CD4-positive, alpha-beta T cell treated with Interleukin-6 for 4 hours (primary cell): ENCODE measurements around the gene POLR3E.
A peak's percentile ranks its signal among the peaks of the same experiment; 100 is the strongest.
"Not testable (repeated sequence)": the region's sequence is repeated elsewhere in the genome, so short reads cannot be mapped to it uniquely, and the experiment has no call there.

ENCODE experiments used
- DNase-seq: peaks from one replicate; pipeline ENCODE4 v3.0.0-alpha.2; 2020; ENCODE audit warnings: mixed read lengths

Gene POLR3E

DNA sequence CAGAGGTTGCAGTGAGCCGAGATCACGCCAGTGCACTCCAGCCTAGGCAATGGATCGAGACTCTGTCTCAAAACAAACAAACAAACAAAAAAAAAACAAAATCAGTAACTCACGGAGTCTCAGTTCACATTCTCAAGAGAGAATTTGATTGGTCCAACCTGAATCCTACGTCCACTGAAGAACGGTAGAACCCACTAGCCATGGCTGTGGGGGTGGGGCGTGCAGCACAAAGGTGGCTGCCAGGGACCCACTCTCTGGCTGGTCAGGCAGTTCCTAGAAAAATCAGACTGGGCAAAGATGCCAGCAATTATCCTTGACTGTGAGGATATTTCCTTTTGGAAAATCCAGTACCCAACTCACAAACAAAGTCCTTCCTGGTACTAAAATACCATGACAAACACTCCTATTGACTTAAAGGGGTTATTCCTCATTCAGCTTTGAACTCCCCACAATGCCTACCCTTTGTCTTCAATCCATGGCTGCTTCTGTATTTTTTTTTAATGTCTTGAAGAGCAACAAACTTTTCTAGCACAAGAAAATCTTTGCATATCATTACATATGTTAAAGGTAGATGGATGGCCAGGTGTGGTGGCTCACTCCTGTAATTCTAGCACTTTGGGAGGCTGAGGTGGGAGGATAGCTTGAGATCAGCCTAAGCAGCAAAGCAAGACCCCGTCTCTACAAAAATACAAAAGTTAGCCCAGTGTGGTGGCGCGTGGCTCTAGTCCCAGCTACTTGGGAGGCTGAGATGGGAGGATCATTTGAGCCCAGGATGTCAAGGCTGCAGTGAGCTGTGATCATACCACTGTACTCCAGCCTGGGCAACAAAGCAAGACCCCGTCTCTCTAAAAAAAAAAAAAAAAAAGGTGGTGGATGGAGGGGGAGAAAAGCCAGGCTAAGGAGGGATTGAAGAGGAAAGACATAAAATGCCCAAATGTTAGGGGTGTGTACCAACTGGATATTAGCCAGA is 3.8 kb upstream of the POLR3E start:
- DNase-seq, result no peak

DNA sequence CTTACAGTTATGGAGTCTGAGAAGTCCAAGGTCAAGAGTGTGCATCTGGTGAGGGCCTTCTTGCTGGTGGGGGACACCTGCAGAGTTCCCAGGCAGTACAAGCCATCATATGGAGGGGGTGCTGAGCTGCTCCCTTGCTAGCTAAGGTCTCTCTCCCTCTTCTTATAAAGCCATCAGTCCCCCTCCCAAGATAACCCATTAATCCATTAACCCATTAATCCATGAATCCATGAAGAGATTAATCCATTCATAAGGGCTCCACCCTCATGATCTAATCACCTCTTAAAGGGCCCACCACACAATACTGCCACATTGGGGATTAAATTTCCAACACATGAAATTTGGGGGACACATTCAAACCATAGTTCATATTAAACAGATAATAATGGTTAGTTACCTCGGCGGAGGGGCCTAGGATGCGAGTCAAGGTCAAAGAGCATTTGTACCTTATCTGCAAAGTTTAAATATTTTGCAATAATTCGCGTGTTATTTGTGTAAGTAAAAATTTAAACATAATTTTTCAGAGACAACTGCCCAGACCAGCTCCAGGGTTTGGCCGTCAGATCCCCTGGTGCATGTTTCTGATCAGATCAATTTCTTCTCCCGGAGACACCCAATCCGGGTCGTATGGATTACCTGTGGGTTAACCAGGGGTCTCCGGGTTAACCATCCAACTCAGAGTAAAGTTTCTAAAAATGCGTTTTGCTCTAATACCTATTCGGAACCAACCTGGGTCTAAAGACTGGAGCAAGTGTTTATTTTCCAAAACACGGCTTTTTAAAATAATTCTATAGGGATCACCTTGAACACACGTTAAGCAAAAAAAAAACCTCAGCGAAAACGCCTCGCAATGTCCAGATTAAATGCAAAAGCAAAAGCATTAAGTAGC is 740 bp upstream of the POLR3E start:
- DNase-seq, result no peak

DNA sequence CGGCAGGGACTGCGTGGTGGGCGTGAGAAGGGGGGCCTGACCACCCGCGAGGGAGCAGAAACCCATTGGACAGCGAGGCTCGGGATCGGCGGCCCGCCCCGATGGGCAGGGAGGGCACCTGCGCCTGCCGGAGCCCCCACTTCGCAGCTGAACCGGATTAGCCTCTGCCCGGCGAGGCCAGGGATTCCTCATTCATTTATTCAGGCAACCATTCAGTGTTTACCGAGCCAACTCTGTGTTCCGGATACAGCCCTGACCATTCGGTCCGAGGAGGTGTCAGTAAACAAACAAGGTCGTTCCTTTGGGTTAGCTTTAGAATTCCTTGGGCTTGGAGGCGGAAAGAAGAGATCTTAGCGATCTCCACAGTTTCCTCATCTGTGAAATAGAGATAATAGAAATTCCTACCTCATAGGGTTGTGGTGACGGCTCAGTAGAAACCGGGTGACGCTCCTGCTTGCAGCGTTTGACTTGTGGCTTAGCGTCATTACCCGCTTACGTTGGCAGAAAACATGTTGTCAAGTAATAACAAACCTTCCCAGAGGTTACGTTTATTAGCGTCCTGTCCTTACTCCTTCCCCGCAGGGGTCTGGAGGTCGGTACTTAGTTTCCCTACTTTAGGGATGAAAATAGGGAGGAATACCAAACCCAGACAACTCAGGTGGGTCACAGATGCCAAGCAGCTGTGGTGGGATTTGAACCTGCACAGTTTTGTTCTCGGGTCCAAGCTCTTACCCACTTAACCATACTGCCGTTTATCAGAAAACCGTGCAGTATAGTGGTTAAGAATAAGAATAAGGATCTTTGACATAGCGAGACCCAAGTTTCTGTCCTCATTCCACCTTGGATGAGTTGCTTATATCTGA is 893 bp downstream of the POLR3E start:
- DNase-seq, result peak; percentile 71

GRCh38 chr16:22299036-22299435 is 1.8 kb downstream of the POLR3E start:
- DNase-seq, result no peak

DNA sequence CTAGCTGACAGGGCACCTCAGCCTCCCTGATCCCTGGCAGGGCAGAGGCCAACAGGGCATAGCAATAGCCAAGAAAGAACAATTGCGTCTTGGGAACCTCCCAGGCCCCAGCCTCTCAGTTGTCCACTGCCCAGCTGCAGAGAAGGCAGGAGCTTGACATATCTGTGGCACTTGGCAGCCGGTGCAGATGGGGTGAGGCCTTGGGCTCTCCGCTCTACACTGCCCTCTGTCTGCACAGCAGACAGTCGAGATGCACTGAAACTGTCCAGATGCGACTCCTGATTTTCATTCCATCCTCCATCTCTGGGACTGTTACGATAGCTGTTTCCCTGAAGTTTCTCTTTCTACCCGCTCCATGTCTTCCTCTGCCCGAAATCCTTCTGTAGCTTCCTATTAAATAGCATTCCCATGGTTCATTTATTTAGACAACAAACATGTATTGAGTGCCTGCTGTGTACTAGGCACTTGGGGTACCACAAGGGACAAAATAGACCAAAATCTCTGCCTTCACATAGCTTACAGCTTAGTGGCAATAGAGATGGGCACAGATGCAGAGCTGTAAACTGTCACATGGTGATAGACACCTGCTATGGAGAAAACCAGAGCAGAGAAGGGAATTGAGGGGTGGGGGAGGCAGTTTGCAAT is 3.3 kb downstream of the POLR3E start:
- peak; percentile 58 for DNase-seq

DNA sequence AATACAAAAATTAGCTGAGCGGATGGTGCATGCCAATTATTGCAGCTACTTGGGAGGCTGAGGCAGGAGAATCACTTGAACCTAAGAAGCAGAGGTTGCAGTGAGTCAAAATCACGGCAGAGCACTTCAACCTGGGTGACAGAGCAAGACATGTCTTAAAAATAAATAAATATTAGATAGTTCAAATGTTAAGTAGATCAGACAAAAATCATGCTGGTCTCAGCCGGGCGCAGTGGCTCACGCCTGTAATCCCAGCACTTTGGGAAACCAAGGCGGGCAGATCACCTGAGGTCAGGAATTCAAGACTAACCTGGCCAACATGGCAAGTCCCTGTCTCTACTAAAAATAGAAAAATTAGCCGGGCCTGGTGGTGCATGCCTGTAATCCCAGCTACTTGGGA is 4.2 kb downstream of the POLR3E start:
- not testable (repeated sequence) for DNase-seq

GRCh38 chr16:22302776-22303363 is 5.7 kb downstream of the POLR3E start:
- no peak for DNase-seq

GRCh38 chr16:22304411-22304810 is 7.2 kb downstream of the POLR3E start:
- no peak for DNase-seq

DNA sequence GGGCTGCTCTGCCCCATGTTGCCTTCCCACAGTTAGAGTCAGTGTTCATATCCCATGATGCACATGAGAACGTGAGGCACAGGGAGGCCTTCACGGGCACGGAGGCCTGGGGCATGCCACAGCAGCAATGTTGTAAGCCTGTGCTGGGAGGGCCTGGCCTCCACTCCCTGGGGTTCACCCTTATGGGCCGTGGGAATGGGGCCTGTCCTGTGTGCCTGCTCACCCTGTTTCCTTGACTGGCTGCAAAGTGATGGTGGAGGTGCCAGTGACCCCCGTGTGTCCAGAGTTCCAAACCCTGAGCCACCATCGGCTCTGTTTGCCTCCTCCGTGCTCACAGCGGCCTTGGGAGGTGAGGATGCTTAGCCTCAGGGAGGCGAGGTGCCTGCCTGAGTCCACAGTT is 9.6 kb downstream of the POLR3E start:
- no peak for DNase-seq

DNA sequence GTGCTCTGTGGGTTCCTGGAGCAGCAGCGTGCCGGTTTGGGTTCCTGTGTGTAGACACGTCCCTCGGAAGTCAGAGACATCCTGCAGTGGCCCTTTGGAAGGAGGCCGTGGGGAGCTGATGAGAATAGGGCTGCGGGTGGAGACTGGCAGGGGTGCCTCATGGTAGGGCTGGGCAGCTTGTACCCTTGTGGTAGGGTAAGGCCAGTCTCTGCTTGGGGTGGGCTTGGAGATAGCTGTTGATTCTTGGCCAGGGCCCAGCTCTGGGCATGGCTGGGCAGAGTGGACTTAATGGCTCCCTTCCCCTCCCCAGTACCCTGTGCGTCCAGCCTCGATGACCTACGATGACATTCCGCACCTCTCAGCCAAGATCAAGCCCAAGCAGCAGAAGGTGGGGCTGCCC is 10.6 kb downstream of the POLR3E start:
- no peak for DNase-seq

DNA sequence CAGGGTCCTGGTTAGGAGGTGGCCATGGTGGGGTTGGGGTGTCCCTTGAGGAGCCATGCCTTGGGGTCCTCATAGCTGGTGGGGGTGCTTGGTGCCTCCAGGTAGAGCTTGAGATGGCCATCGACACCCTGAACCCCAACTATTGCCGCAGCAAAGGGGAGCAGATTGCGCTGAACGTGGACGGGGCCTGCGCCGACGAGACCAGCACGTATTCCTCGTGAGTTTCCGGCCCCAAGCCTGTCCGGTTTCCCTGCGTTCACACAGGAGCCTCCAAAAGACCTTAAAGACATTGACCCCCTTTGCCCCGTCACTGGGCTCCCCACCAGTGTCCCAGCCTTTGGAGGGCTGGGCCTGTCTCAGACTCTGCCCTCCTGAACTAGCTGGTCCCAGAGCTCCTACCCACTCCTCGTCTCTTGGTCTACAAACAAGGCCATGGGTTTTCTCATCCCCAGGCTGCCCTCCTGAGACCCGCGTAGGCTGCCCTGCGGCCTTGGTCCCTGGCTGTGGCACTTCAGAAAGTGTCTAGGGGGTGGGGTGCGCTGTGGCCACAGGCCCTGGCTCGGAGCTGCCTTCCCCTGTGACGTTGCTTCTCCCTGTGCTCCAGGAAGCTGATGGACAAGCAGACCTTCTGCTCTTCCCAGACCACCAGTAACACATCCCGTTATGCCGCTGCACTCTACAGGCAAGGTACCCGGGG is 11.8 kb downstream of the POLR3E start:
- no peak for DNase-seq

DNA sequence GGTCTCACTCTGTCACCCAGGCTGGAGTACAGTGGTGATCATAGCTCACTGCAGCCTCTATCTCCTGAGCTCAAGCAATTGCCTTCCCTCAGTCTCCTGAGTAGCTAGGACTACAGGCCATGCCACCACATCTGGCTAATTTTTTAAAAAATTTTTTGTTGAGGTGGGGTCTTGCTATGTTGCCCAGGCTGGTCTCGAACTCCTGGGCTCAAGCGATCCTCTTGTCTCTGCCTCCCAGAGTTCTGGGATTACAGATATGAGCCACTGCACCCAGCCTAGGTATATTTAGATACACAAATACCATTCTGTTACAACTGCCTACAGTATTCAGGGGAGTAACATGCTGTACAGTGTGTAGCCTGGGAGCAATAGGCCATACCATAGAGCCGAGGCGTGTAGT is 14.3 kb downstream of the POLR3E start:
- DNase-seq, result no peak

- DNase-seq, result no peak
Observed at GRCh38 chr16:22312897-22313781, 15.9 kb downstream of the POLR3E start.

DNA sequence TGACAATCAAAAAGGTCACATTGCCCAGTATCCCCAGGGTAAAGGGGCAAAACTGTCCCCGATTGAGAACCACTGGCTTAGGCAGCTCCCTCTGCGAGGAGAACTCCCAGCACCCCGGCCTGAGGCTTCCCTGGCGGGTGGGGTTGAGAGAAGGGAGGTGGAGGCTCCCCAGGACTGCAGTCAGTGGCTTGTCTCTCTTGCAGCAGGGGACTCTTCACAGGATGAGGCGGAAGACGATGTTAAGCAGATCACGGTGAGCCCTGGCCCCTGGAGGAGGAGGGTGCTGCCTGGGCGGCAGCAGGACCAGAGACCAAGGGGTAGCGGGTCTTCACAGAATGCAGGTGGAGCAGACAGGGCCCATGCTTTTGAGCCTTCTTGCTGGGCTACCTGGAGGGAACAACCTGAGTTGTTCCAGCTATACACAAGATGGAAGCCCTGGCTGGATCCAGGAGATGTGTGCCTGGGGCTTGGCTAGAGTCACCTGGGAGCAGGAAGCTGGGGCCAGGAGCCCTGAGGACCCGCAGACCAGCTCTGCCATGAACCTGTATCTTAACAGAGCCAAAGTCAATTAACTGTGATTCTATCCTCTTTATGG is 16.8 kb downstream of the POLR3E start:
- no peak for DNase-seq

DNA sequence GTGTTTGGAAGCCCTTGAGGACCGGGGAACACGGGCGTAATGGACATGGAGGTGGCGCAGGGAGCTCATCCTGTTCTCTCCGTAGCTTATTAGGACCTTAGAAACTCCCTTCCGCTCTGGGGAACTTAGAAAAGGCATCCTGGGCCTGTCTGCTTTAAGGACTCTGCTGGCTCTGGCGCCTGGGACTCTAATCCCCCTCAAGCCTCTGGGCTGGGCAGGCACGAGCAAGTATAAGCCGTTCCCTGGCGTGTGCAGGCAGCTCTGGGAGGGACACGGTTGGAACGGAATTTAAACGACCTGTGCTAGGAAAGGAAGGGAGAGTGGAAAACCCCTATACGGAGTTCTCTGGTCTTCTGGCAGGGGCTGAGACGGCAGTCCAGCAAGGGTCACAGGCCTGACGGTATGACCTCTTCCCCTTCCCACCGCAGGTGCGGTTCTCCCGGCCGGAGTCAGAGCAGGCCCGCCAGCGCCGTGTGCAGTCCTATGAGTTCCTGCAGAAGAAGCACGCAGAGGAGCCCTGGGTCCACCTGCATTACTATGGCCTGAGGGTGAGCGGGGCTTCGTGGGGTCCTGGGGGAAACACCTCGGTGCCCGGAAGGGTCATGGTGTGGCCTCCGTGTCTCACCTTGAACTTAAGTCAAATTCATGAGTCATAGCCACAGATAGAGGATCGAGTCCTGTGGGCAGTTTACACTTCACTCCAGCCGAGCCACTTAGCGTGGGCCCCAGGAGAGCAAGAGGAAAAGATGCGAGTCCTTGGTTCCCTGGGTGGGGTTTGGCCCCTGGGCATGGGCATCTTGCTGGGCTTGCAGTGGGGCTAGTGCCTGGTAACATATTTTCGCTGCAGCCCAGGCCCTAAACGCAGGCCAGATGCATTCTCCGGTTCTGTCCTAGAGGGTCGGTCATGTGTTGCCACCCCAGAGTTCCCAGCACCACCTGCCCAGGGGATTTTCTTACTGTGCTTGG is 17.7 kb downstream of the POLR3E start:
- no peak for DNase-seq

GRCh38 chr16:22315979-22316378 is 18.8 kb downstream of the POLR3E start:
- DNase-seq, result no peak

GRCh38 chr16:22316411-22316811 is 19.2 kb downstream of the POLR3E start:
- DNase-seq, result no peak

DNA sequence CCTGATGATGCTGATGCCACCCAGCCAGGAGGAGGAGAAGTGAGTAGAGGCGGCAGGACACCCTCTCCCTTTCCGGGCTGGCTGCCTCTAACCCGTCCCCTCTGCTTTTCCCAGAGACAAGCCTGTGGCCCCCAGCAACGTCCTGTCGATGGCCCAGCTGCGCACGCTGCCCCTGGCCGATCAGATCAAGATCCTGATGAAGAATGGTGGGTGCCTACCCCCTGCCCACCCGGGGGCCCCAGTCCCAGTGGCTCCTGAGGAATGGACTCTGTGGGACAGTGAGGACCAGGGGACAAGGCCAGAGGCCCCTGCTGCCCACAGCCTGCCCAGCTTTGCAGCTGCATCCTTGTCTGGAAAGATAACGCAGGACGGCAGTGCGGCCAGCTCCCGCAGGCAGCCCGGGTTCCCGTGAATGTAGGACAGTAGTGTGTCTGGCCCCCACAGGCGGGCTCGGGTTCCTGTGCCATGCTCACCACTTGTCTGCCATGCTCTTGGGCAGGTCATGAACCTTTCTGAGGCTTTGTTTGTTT is 19.9 kb downstream of the POLR3E start:
- no peak for DNase-seq
